ENCODE measurements around the gene SCAMP4. TPM values are rescaled to one million over a fixed set of nuclear protein-coding genes. Genes with fewer than 3 reads are reported as not detected.

SCAMP4 gene
- total and polyA plus RNA-seq, 2 experiments from 2014 or later = 53.7 to 62.5 TPM

- H3K4me3 ChIP-seq = no peak overlapping the region
- H3K9me3 ChIP-seq (ENCODE audit: low read depth) = no peaks in the 10 kb centered on the region
- DNase-seq (ENCODE audit: low read depth in 1 of 2, low spot score in 1 of 2) = no peak
- no peaks in the 10 kb centered on the region for H3K4me1 ChIP-seq (ENCODE audit: low read depth)
- H3K27me3 ChIP-seq = no peaks in the 10 kb centered on the region
- H3K27ac ChIP-seq = no peak overlapping the region
- TF ChIP-seq CTCF (IDR thresholded peaks at IDR 0.05; ENCODE audit: low read depth, low read length) = no peak
- H3K36me3 ChIP-seq = no peaks in the 10 kb centered on the region
Measured at GRCh38 chr19:1950640-1951039, 45.4 kb downstream of the SCAMP4 start.

- no peak overlapping the region for H3K27ac ChIP-seq
- no peak for TF ChIP-seq CTCF (IDR thresholded peaks at IDR 0.05; ENCODE audit: low read depth, low read length)
- H3K4me3 ChIP-seq = no peak overlapping the region
- no peaks in the 10 kb centered on the region for H3K4me1 ChIP-seq (ENCODE audit: low read depth)
- no peaks in the 10 kb centered on the region for H3K9me3 ChIP-seq (ENCODE audit: low read depth)
- H3K36me3 ChIP-seq = no peaks in the 10 kb centered on the region
- no peak for DNase-seq (ENCODE audit: low read depth in 1 of 2, low spot score in 1 of 2)
- no peaks in the 10 kb centered on the region for H3K27me3 ChIP-seq
Measured at GRCh38 chr19:1952635-1953034, 47.4 kb downstream of the SCAMP4 start.

GRCh38 chr19:1953037-1953436 is 47.8 kb downstream of the SCAMP4 start:
- no peak overlapping the region for H3K27ac ChIP-seq

GRCh38 chr19:1953441-1954094 is 48.4 kb downstream of the SCAMP4 start:
- Histone ChIP-seq H3K27ac (no peak overlapping the region), H3K4me1 (ENCODE audit: low read depth) (no peaks in the 10 kb centered on the region), H3K36me3 (no peaks in the 10 kb centered on the region), H3K9me3 (ENCODE audit: low read depth) (no peaks in the 10 kb centered on the region), H3K4me3 (no peak overlapping the region), H3K27me3 (no peaks in the 10 kb centered on the region)
- DNase-seq (ENCODE audit: low read depth in 1 of 2, low spot score in 1 of 2) = no peak
- TF ChIP-seq CTCF (IDR thresholded peaks at IDR 0.05; ENCODE audit: low read depth, low read length) = no peak

More at GRCh38 chr19:1953037-1953436, 47.8 kb downstream of the SCAMP4 start:
- Histone ChIP-seq H3K27me3 (no peaks in the 10 kb centered on the region), H3K4me1 (ENCODE audit: low read depth) (no peaks in the 10 kb centered on the region), H3K9me3 (ENCODE audit: low read depth) (no peaks in the 10 kb centered on the region), H3K4me3 (no peak overlapping the region), H3K36me3 (no peaks in the 10 kb centered on the region)
- no peak for TF ChIP-seq CTCF (IDR thresholded peaks at IDR 0.05; ENCODE audit: low read depth, low read length)
- no peak for DNase-seq (ENCODE audit: low read depth in 1 of 2, low spot score in 1 of 2)

GRCh38 chr19:1954532-1954933 is 49.3 kb downstream of the SCAMP4 start:
- TF ChIP-seq CTCF (IDR thresholded peaks at IDR 0.05; ENCODE audit: low read depth, low read length) = no peak
- no peak for DNase-seq (ENCODE audit: low read depth in 1 of 2, low spot score in 1 of 2)
- H3K27me3 ChIP-seq = no peaks in the 10 kb centered on the region
- no peaks in the 10 kb centered on the region for H3K36me3 ChIP-seq
- H3K27ac ChIP-seq = no peak overlapping the region
- no peak overlapping the region for H3K4me3 ChIP-seq
- H3K4me1 ChIP-seq (ENCODE audit: low read depth) = no peaks in the 10 kb centered on the region
- no peaks in the 10 kb centered on the region for H3K9me3 ChIP-seq (ENCODE audit: low read depth)
